Measurements from ENCODE around the gene PRR7. TPM values are rescaled to one million over a fixed set of nuclear protein-coding genes. Genes with fewer than 3 reads are reported as not detected.

The PRR7 gene
- polyA plus RNA-seq, 1 of the 3 experiments (the other 2 are of a cell fraction) = 17.1 TPM

GRCh38 chr5:177435847-177436536 is 10.6 kb upstream of the PRR7 start:
- Histone ChIP-seq H3K36me3 (replicated peaks in 1 of 2; ENCODE audit: control insufficient read depth in 1 of 2, insufficient read depth in 2 of 2, low read length in 1 of 2) (peaks cover 12 to 51% of the 10 kb centered on the region in 2 experiments), H3K27me3 (ENCODE audit: insufficient read depth) (no peaks in the 10 kb centered on the region), H3K4me2 (no peak overlapping the region), H3K9me2 (no peaks in the 10 kb centered on the region), H3F3A (replicated peaks; ENCODE audit: insufficient read depth) (peaks cover 10% of the 10 kb centered on the region), H3K79me2 (ENCODE audit: insufficient read depth) (no peaks in the 10 kb centered on the region), H3K9me3 (no peaks in the 10 kb centered on the region), H4K20me1 (ENCODE audit: insufficient read depth) (no peaks in the 10 kb centered on the region), H3K27ac (ENCODE audit: low read depth in 2 of 2, low read length in 1 of 2) (no peak overlapping the region), H3K9ac (no peak overlapping the region), H2AFZ (ENCODE audit: low read depth) (no peak overlapping the region), H3K4me3 (ENCODE audit: low read depth in 2 of 2, low read length in 1 of 2) (no peak overlapping the region), H3K4me1 (ENCODE audit: control insufficient read depth in 1 of 2, insufficient read depth in 2 of 2, low read depth in 1 of 2, low read length in 1 of 2) (peaks cover 0 to 7% of the 10 kb centered on the region in 2 experiments; a peak in 1 of 4 replicates)
- ChIA-PET POLR2A (interaction anchor here (2.1 kb wide), 1 partner anchor 9 kb away, joined by 6 read pairs; the partner anchor contains the start of gene GRK6), CTCF (interaction anchor here (0.9 to 2.8 kb wide), 4 partner anchors 11 to 46 kb away, joined by 3 to 15 read pairs (median 4); partner anchors contain the start of gene PRR7)
- no peak for DNase-seq
- TF ChIP-seq ZBTB33 (IDR thresholded peaks at IDR 0.05; ENCODE audit: borderline replicate concordance, low read depth) (no peak), POLR2AphosphoS5 (IDR thresholded peaks at IDR 0.05; ENCODE audit: low read depth, low read length) (0 out of 2 replicates have a peak, but pooled peaks have one; percentile 11)
- 95% methylated on average over 34 of the region's 37 CpGs for WGBS (ENCODE audit: low lambda C conversion rate)

DNA sequence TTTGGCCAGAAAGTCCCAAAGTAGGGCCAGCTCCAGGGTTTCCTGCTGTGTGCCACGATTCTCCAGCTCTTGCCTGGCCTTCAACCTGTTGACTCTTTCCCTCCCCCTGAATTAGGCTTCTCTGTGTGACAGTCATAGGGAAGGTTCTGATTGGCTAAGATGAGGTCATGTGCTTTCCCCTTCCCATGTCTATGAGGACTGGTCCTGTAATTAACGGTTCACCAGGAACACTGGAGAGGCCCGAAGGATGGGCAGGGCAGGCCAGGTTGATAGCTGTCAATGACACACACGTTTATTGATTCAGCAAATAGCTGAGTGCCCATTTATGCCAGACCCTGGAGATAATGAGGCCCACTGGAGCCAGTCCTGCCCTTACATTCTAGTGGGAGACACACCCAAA is 9.0 kb upstream of the PRR7 start:
- Histone ChIP-seq H2AFZ (ENCODE audit: low read depth) (no peak overlapping the region), H3K27me3 (ENCODE audit: insufficient read depth) (no peaks in the 10 kb centered on the region), H3K27ac (ENCODE audit: low read depth in 2 of 2, low read length in 1 of 2) (no peak overlapping the region), H4K20me1 (ENCODE audit: insufficient read depth) (no peaks in the 10 kb centered on the region), H3F3A (replicated peaks; ENCODE audit: insufficient read depth) (peaks cover 10% of the 10 kb centered on the region), H3K4me3 (ENCODE audit: low read depth in 2 of 2, low read length in 1 of 2) (no peak overlapping the region), H3K4me1 (ENCODE audit: control insufficient read depth in 1 of 2, insufficient read depth in 2 of 2, low read depth in 1 of 2, low read length in 1 of 2) (peaks cover 0 to 7% of the 10 kb centered on the region in 2 experiments; a peak in 1 of 4 replicates), H3K9me3 (no peaks in the 10 kb centered on the region), H3K79me2 (ENCODE audit: insufficient read depth) (no peaks in the 10 kb centered on the region), H3K4me2 (no peak overlapping the region), H3K36me3 (replicated peaks in 1 of 2; ENCODE audit: control insufficient read depth in 1 of 2, insufficient read depth in 2 of 2, low read length in 1 of 2) (peaks cover 12 to 42% of the 10 kb centered on the region in 2 experiments), H3K9me2 (no peaks in the 10 kb centered on the region), H3K9ac (no peak overlapping the region)
- no peak for TF ChIP-seq SMC3 (IDR thresholded peaks at IDR 0.05; ENCODE audit: low read depth, low read length)
- TF ChIP-seq USF1 (IDR thresholded peaks at IDR 0.05; ENCODE audit: borderline replicate concordance, low read depth) = peak; percentile 37; the same call in 1 of the 2 replicates
- DNase-seq = no peak
- WGBS (ENCODE audit: low lambda C conversion rate) = 88% methylated on average over 4 of the region's 4 CpGs
- ChIA-PET POLR2A (interaction anchor here (1.6 to 2.1 kb wide), 2 partner anchors 8 to 11 kb away, joined by 3 to 6 read pairs; partner anchors contain the start of gene GRK6), CTCF (interaction anchor here (0.7 to 2.8 kb wide), 6 partner anchors 9 to 34 kb away, joined by 3 to 15 read pairs (median 3); no protein-coding TSS in a partner anchor)

DNA sequence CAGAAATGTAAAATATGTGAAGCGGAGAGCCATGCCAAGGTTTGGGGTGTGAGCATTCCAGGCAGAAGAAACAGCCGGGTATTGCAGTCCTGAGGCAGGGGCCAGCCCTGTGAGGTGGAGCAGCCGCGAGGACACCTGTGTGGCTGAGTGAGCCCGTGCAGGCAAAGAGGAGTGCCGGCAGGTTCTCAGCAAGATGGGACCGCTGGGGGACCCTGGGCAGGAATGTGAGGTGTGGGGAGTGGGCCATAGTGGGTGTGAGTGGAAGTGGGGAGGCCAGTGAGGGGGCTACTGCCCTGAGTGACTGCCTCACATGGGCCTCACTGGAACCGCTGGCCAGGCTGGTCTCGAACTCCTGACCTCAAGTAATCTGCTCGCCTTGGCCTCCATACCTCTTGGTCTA is 8.1 kb upstream of the PRR7 start:
- peaks cover 3% of the 10 kb centered on the region; the same call in 1 of the 2 replicates for H3K79me2 ChIP-seq (ENCODE audit: insufficient read depth)
- H3K4me2 ChIP-seq = no peak overlapping the region
- H3K27ac ChIP-seq (ENCODE audit: low read depth in 2 of 2, low read length in 1 of 2) = no peak overlapping the region
- no peaks in the 10 kb centered on the region for H3K9me3 ChIP-seq
- peaks cover 0 to 7% of the 10 kb centered on the region in 2 experiments; a peak in 1 of 4 replicates for H3K4me1 ChIP-seq (ENCODE audit: control insufficient read depth in 1 of 2, insufficient read depth in 2 of 2, low read depth in 1 of 2, low read length in 1 of 2)
- H3K4me3 ChIP-seq (ENCODE audit: low read depth in 2 of 2, low read length in 1 of 2) = no peak overlapping the region
- peaks cover 12 to 39% of the 10 kb centered on the region in 2 experiments for H3K36me3 ChIP-seq (replicated peaks in 1 of 2; ENCODE audit: control insufficient read depth in 1 of 2, insufficient read depth in 2 of 2, low read length in 1 of 2)
- H2AFZ ChIP-seq (ENCODE audit: low read depth) = no peak overlapping the region
- H4K20me1 ChIP-seq (ENCODE audit: insufficient read depth) = no peaks in the 10 kb centered on the region
- H3F3A ChIP-seq (replicated peaks; ENCODE audit: insufficient read depth) = peaks cover 10% of the 10 kb centered on the region
- 96% methylated on average over 9 of the region's 10 CpGs for WGBS (ENCODE audit: low lambda C conversion rate)
- DNase-seq = no peak
- ChIA-PET CTCF (interaction anchor here (0.6 to 12.7 kb wide), 3 partner anchors 16 to 63 kb away, joined by 3 to 206 read pairs (median 4); partner anchors contain the start of gene PFN3), POLR2A (interaction anchor here (2.1 kb wide), 1 partner anchor 12 kb away, joined by 6 read pairs; the partner anchor contains the start of gene GRK6)
- H3K27me3 ChIP-seq (ENCODE audit: insufficient read depth) = no peaks in the 10 kb centered on the region
- no peak overlapping the region for H3K9ac ChIP-seq
- no peaks in the 10 kb centered on the region for H3K9me2 ChIP-seq
- TF ChIP-seq YY1 (IDR thresholded peaks at IDR 0.05; ENCODE audit: low read depth) = no peak
- no peak for TF ChIP-seq NFIC (IDR thresholded peaks at IDR 0.05; ENCODE audit: borderline replicate concordance)
- TF ChIP-seq, protein P1, sequence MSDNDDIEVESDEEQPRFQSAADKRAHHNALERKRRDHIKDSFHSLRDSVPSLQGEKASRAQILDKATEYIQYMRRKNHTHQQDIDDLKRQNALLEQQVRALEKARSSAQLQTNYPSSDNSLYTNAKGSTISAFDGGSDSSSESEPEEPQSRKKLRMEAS (IDR thresholded peaks at IDR 0.05; ENCODE audit: low read depth) = no peak
- TF ChIP-seq TEAD4 (IDR thresholded peaks at IDR 0.05; ENCODE audit: borderline replicate concordance, insufficient read depth) = no peak
- TF ChIP-seq CHD2 (IDR thresholded peaks at IDR 0.05; ENCODE audit: low read length, partially characterized antibody) = no peak
- TF ChIP-seq JUND (IDR thresholded peaks at IDR 0.05) = no peak
- no peak for TF ChIP-seq POLR2AphosphoS5 (IDR thresholded peaks at IDR 0.05; ENCODE audit: low read depth, low read length)
- no peak for TF ChIP-seq SIN3A (IDR thresholded peaks at IDR 0.05; ENCODE audit: borderline replicate concordance, low read depth, low read length)
- TF ChIP-seq RFX5 (IDR thresholded peaks at IDR 0.05; ENCODE audit: low read length) = no peak
- no peak for TF ChIP-seq EP300 (IDR thresholded peaks at IDR 0.05; ENCODE audit: borderline replicate concordance in 1 of 2, low read depth in 1 of 2, low read length in 1 of 2)
- no peak for TF ChIP-seq MXI1 (IDR thresholded peaks at IDR 0.05; ENCODE audit: low read depth, low read length)
- TF ChIP-seq RCOR1 (IDR thresholded peaks at IDR 0.05; ENCODE audit: low read length) = no peak

All from SK-N-SH (cell line).